Endothelial cell of umbilical vein (primary cell): ENCODE data around the gene ISG15.

Experiments used
- EZH2 ChIP-seq: IDR thresholded peaks from 2 replicates; pipeline ENCODE4 v1.6.1; 2012; ENCODE audit warnings: borderline replicate concordance, low read depth, mild to moderate bottlenecking, moderate library complexity, low read length, inconsistent platforms; ENCODE audit not compliant: severe bottlenecking
- FOS ChIP-seq: IDR thresholded peaks from 2 replicates; pipeline ENCODE4 v1.6.1; 2011; ENCODE audit warnings: mild to moderate bottlenecking, low read length, moderate library complexity, borderline replicate concordance; ENCODE audit not compliant: insufficient read depth
- GATA2 ChIP-seq: IDR thresholded peaks from 2 replicates; pipeline ENCODE4 v1.7.0; 2011; ENCODE audit warnings: low read depth, mild to moderate bottlenecking, moderate library complexity, mixed read lengths, low read length; ENCODE audit not compliant: insufficient read length, insufficient read depth
- JUN ChIP-seq: IDR thresholded peaks from 2 replicates; pipeline ENCODE4 v1.6.1; 2011; ENCODE audit warnings: borderline replicate concordance, low read depth; ENCODE audit not compliant: insufficient read length, insufficient read depth
- MYC ChIP-seq: IDR thresholded peaks from one replicate; pipeline ENCODE4 v1.6.1; 2011; ENCODE audit warnings: mild to moderate bottlenecking, low read depth, low read length
- POLR2A ChIP-seq: IDR thresholded peaks from 2 replicates; pipeline ENCODE4 v1.6.1; 2012; ENCODE audit warnings: low read depth, mild to moderate bottlenecking, control low read depth, low read length
- POLR2AphosphoS5 ChIP-seq: IDR thresholded peaks from 2 replicates; pipeline ENCODE4 v1.6.1; 2012; ENCODE audit warnings: low read depth, mild to moderate bottlenecking, control low read depth, low read length, moderate library complexity; ENCODE audit not compliant: insufficient read depth
- TF ChIP-seq, protein P1 (sequence below), 2 donors: IDR thresholded peaks; 1 replicate in 1 of 2; 2 replicates in 1 of 2; pipeline ENCODE4 v1.5.1; 2011; ENCODE audit warnings: low read length in 2 of 2, mild to moderate bottlenecking in 2 of 2, moderate library complexity in 2 of 2, control low read depth in 1 of 2, inconsistent platforms in 1 of 2, low read depth in 1 of 2; ENCODE audit not compliant: insufficient read depth in 1 of 2; ENCODE audit errors: extremely low read depth in 1 of 2
- TF ChIP-seq, protein P2 (sequence below): IDR thresholded peaks from 2 replicates; pipeline ENCODE4 v1.6.1; 2011; ENCODE audit not compliant: insufficient read depth, insufficient read length

DNA sequence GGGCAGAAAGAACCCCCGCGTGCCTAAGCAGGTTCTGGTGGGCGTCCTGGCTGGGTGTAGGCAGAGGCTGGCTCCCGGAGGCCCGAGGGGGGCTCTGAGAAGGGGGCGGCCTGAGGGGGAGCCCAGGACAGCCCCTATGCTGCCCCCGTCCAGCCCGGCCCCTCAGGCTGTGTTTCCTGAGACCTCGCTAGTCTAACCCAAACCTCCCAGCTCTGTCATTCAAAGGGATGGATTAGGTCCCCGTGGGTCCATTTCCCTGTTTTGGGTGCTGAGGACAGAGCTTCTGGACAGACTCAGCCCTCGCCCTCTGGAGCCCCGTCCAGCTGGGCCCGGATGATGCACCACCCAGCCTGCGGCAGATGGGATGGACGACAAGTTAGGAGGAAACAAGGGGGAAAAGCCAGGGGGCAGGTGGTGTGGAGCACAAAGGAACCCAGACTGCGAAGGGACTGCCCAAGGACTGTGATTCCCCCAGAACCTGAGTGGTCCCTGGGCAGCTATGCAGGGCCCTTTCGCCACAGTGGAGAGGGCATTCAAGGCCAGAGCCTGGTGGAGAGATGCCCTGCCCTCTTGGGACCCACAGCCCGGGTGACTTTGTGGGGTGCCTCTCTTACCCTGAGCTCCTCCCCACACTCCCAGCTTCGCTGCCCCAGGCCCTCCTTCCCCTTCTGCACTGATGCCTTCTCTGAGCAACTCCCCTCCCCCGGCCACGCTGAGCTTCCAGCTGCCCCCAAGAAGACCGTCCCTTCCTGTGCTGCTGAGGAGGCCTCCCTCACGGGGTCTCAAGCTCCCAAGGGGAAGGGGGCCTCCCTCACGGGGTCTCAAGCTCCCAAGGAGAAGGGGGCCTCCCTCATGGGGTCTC lies 16.2 kb upstream of the ISG15 start:
- TF ChIP-seq EZH2 (no peak), POLR2A (no peak), FOS (no peak), POLR2AphosphoS5 (no peak), JUN (no peak), MYC (no peak), GATA2 (no peak)
- TF ChIP-seq, protein P1, sequence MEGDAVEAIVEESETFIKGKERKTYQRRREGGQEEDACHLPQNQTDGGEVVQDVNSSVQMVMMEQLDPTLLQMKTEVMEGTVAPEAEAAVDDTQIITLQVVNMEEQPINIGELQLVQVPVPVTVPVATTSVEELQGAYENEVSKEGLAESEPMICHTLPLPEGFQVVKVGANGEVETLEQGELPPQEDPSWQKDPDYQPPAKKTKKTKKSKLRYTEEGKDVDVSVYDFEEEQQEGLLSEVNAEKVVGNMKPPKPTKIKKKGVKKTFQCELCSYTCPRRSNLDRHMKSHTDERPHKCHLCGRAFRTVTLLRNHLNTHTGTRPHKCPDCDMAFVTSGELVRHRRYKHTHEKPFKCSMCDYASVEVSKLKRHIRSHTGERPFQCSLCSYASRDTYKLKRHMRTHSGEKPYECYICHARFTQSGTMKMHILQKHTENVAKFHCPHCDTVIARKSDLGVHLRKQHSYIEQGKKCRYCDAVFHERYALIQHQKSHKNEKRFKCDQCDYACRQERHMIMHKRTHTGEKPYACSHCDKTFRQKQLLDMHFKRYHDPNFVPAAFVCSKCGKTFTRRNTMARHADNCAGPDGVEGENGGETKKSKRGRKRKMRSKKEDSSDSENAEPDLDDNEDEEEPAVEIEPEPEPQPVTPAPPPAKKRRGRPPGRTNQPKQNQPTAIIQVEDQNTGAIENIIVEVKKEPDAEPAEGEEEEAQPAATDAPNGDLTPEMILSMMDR (IDR thresholded peaks at IDR 0.05; ENCODE audit: extremely low read depth in 1 of 2, insufficient read depth in 1 of 2, low read depth in 1 of 2, low read length in 2 of 2): no peak
- TF ChIP-seq, protein P2, sequence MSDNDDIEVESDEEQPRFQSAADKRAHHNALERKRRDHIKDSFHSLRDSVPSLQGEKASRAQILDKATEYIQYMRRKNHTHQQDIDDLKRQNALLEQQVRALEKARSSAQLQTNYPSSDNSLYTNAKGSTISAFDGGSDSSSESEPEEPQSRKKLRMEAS: no peak
